Measurements from ENCODE around the gene LLGL1. TPM values are rescaled to one million over a fixed set of nuclear protein-coding genes. Genes with fewer than 3 reads are reported as not detected.

LLGL1 gene
- total and polyA plus RNA-seq, 2 donors (not counting 1 experiment from before 2014, with no cell fraction given) = 14.9 to 15.2 TPM

DNA sequence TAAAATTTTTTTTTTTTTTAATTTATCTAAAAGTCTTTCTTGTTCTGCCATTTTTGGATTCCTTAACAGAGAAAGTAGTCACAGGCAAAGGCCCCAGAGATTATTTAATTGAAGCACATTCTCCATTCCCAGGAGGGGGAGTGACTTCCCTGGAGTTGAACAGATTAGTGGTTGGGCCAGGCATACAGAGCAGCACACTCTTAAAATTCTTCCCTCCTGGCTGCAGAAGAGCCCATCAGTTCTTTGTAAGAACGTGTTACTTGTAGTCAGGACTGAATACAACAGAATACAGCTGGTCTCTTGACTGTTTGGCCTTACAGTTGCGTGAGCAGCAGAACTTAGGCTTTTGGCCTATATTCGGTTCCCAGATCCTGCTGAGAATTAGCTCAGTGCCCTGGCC is 40.0 kb upstream of the LLGL1 start:
- WGBS (ENCODE audit: insufficient coverage) = 58% methylated on average over 2 of the region's 3 CpGs
- H3K4me2 ChIP-seq (replicated peaks; ENCODE audit: low read depth, low read length, poor library complexity, severe bottlenecking) = peak overlapping the region; percentile 97
- peak overlapping the region in 1 of 2 donors; percentile 96 for H3K27ac ChIP-seq (ENCODE audit: low read length in 2 of 2)
- Mint-ChIP-seq H3K4me3 (peak overlapping the region; percentile 99), H3K27ac (peak overlapping the region; percentile 41), H3K27me3 (no peaks in the 10 kb centered on the region), H3K9me3 (ENCODE audit: insufficient read depth) (no peaks in the 10 kb centered on the region), H3K4me1 (peaks cover 60% of the 10 kb centered on the region)
- H2AFZ ChIP-seq (ENCODE audit: insufficient read depth, low read depth, low read length, poor library complexity, severe bottlenecking) = no peak overlapping the region
- H3K4me1 ChIP-seq (ENCODE audit: control insufficient read depth in 2 of 2, insufficient read depth in 2 of 2, low read length in 2 of 2) = peaks cover 49 to 59% of the 10 kb centered on the region in 2 donors
- TF ChIP-seq EZH2 (IDR thresholded peaks at IDR 0.05; ENCODE audit: borderline replicate concordance, insufficient read depth, low read depth, low read length, poor library complexity, severe bottlenecking) = no peak
- no peak for TF ChIP-seq CTCF (IDR thresholded peaks at IDR 0.05)
- H3K79me2 ChIP-seq (ENCODE audit: control insufficient read depth, insufficient read depth, low read length) = peaks cover 66% of the 10 kb centered on the region
- ChIA-PET CTCF (interaction anchor here (0.6 to 0.7 kb wide), 2 partner anchors 33 to 1784 kb away, joined by 3 read pairs; no protein-coding TSS in a partner anchor), POLR2A (no interaction called here)
- H3K36me3 ChIP-seq (replicated peaks in 1 of 2; ENCODE audit: control extremely low read depth in 1 of 2, control insufficient read depth in 1 of 2, extremely low read depth in 1 of 2, insufficient read depth in 2 of 2, low read length in 1 of 2) = peaks cover 6 to 31% of the 10 kb centered on the region in 2 experiments
- intact Hi-C loops (cut with micrococcal nuclease) = no loop called here
- ATAC-seq (ENCODE audit: low read depth) (no peak), DNase-seq (no peak)
- H3K27me3 ChIP-seq (replicated peaks in 1 of 4; ENCODE audit: control extremely low read depth in 1 of 4, control insufficient read depth in 3 of 4, insufficient read depth in 4 of 4, low read length in 3 of 4) = no peaks in the 10 kb centered on the region
- peak overlapping the region; percentile 93 for H3K9ac ChIP-seq (ENCODE audit: low read length)
- H4K20me1 ChIP-seq (ENCODE audit: control insufficient read depth, insufficient read depth, low read length, poor library complexity, severe bottlenecking) = peaks cover 57% of the 10 kb centered on the region
- H3K4me3 ChIP-seq (ENCODE audit: control extremely low read depth in 1 of 5, extremely low read depth in 1 of 5, insufficient read depth in 1 of 5, low read depth in 2 of 5, low read length in 4 of 5) = peak overlapping the region; percentile 59 to 94 (median 81)
- no peaks in the 10 kb centered on the region for H3K9me3 ChIP-seq (ENCODE audit: control extremely low read depth in 1 of 3, control insufficient read depth in 2 of 3, insufficient read depth in 1 of 3, low read length in 2 of 3)

DNA sequence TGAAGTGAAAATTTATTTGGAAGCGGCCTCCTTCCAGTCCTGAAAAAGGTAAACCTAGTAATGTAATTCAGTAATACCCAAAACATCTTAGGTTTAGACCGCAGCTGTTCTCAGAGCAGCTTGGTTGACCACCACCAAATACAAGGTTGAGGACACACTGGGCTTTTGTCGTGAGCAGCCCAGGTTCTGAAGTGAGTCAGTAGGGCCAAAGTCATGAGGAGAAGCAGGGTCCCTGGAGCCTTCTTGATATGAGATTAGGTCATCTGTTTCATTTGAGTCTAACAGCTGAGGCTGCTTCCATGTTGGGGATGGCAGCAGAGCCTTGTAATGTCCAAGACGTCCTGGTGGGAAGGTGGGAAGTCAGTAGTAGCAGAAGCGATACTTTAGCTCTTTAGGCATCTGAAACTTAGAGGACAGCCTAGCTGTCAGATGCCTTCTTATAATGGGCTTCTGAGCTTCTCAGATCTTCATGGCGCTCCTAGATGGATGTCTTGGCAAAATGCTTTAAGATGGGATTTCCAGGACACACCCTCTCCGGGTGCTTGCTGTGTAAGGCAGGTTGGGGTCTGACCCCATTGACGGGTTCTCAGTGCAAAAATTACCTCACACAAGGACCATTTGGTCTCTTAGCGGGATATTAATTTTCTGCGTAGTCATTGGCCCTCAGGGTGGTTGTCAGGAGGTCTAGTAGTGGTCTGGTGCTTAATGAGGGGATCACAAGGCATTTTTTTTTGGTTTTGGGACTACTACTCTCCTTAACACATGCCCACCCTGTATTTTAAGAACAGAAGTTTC is 39.4 kb upstream of the LLGL1 start:
- H3K4me1 Mint-ChIP-seq = peaks cover 67% of the 10 kb centered on the region
- no peaks in the 10 kb centered on the region for H3K27me3 Mint-ChIP-seq
- Histone ChIP-seq H3K4me3 (ENCODE audit: control extremely low read depth in 1 of 5, extremely low read depth in 1 of 5, insufficient read depth in 1 of 5, low read depth in 2 of 5, low read length in 4 of 5) (peak overlapping the region; percentile 59 to 94 (median 81)), H3K9ac (ENCODE audit: low read length) (peak overlapping the region; percentile 93), H4K20me1 (ENCODE audit: control insufficient read depth, insufficient read depth, low read length, poor library complexity, severe bottlenecking) (peaks cover 63% of the 10 kb centered on the region), H3K9me3 (ENCODE audit: control extremely low read depth in 1 of 3, control insufficient read depth in 2 of 3, insufficient read depth in 1 of 3, low read length in 2 of 3) (no peaks in the 10 kb centered on the region), H3K36me3 (replicated peaks in 1 of 2; ENCODE audit: control extremely low read depth in 1 of 2, control insufficient read depth in 1 of 2, extremely low read depth in 1 of 2, insufficient read depth in 2 of 2, low read length in 1 of 2) (peaks cover 6 to 31% of the 10 kb centered on the region in 2 experiments), H3K4me2 (replicated peaks; ENCODE audit: low read depth, low read length, poor library complexity, severe bottlenecking) (peak overlapping the region; percentile 97), H3K27ac (ENCODE audit: low read length in 2 of 2) (peak overlapping the region in 1 of 2 donors; percentile 96), H3K27me3 (replicated peaks in 1 of 4; ENCODE audit: control extremely low read depth in 1 of 4, control insufficient read depth in 3 of 4, insufficient read depth in 4 of 4, low read length in 3 of 4) (no peaks in the 10 kb centered on the region), H2AFZ (ENCODE audit: insufficient read depth, low read depth, low read length, poor library complexity, severe bottlenecking) (no peak overlapping the region), H3K79me2 (ENCODE audit: control insufficient read depth, insufficient read depth, low read length) (peaks cover 72% of the 10 kb centered on the region), H3K4me1 (ENCODE audit: control insufficient read depth in 2 of 2, insufficient read depth in 2 of 2, low read length in 2 of 2) (peaks cover 49 to 65% of the 10 kb centered on the region in 2 donors)
- intact Hi-C loops (cut with micrococcal nuclease) = no loop called here
- peak overlapping the region; percentile 41 for H3K27ac Mint-ChIP-seq
- WGBS (ENCODE audit: insufficient coverage) = 53% methylated on average over 4 of the region's 10 CpGs
- TF ChIP-seq EZH2 (IDR thresholded peaks at IDR 0.05; ENCODE audit: borderline replicate concordance, insufficient read depth, low read depth, low read length, poor library complexity, severe bottlenecking) = no peak
- TF ChIP-seq CTCF (IDR thresholded peaks at IDR 0.05) = no peak
- POLR2A ChIA-PET = no interaction called here
- CTCF ChIA-PET = interaction anchor here (0.6 to 0.8 kb wide), 3 partner anchors 31 to 1785 kb away, joined by 3 read pairs; no protein-coding TSS in a partner anchor
- H3K4me3 Mint-ChIP-seq = peak overlapping the region; percentile 99
- no peak for ATAC-seq (ENCODE audit: low read depth)
- no peaks in the 10 kb centered on the region for H3K9me3 Mint-ChIP-seq (ENCODE audit: insufficient read depth)
- DNase-seq = no peak

Measured in B cell (primary cell).